Esophagus (tissue), 2 donors: Measurements from ENCODE around the gene CMTR1. TPM values are rescaled to one million over a fixed set of nuclear protein-coding genes. Genes with fewer than 3 reads are reported as not detected.
"Not testable (repeated sequence)": the region's sequence is repeated elsewhere in the genome, so short reads cannot be mapped to it uniquely, and the experiment has no call there.

Experiments
- H3K27ac ChIP-seq, 2 donors: one replicate each; pipeline ENCODE4 v1.5.1; 2013; ENCODE audit warnings: low read depth in 2 of 2, mild to moderate bottlenecking in 2 of 2, inconsistent platforms in 1 of 2, low read length in 1 of 2, moderate library complexity in 1 of 2
- H3K27me3 ChIP-seq, 2 donors: one replicate each; pipeline ENCODE4 v1.6.1; 2013; ENCODE audit warnings: low read length in 2 of 2, control low read depth in 1 of 2, mild to moderate bottlenecking in 1 of 2; ENCODE audit not compliant: insufficient read depth in 2 of 2, control insufficient read depth in 1 of 2
- H3K36me3 ChIP-seq, 2 donors: one replicate each; pipeline ENCODE4 v1.6.1; 2013; ENCODE audit warnings: low read length in 1 of 2; ENCODE audit not compliant: control insufficient read depth in 2 of 2, insufficient read depth in 2 of 2
- H3K4me1 ChIP-seq, 2 donors: one replicate each; pipeline ENCODE4 v1.6.1; 2013; ENCODE audit warnings: low read length in 1 of 2; ENCODE audit not compliant: control insufficient read depth in 2 of 2, insufficient read depth in 2 of 2
- H3K4me3 ChIP-seq, 2 donors: one replicate each; pipeline ENCODE4 v1.5.1; 2013; ENCODE audit warnings: low read length in 2 of 2, mild to moderate bottlenecking in 2 of 2, low read depth in 1 of 2, moderate library complexity in 1 of 2
- H3K9me3 ChIP-seq, 2 donors: one replicate each; pipeline ENCODE4 v1.6.1; 2013; ENCODE audit warnings: mild to moderate bottlenecking in 2 of 2, low read depth in 1 of 2, low read length in 1 of 2, moderate library complexity in 1 of 2; ENCODE audit not compliant: control insufficient read depth in 2 of 2, insufficient read depth in 1 of 2
- WGBS, 2 donors: extraction: QIAGEN DNeasy Blood & Tissue Kit; methylation state at CpG; one replicate each; pipeline ENCODE4 v1.1.7; 2013; 5-methylcytosine and 5-hydroxymethylcytosine counted together
- polyA plus RNA-seq, 2 donors: library from polyadenylated mRNA; stranded (reverse); fragments of 200-250 nt; gene quantifications; one replicate each; pipeline ENCODE4 v1.2.3, GENCODE V29; 2013
- donor health status: healthy with polysubstance abuse.
- donor health status: Bipolar disorder and iron deficiency.

CMTR1 gene
- polyA plus RNA-seq, 2 donors = 10.5 to 12.0 TPM

GRCh38 chr6:37496951-37497885, 64.2 kb downstream of the CMTR1 start:
- H3K9me3 ChIP-seq = no peaks in the 10 kb centered on the region
- no peak overlapping the region for H3K27ac ChIP-seq
- no peaks in the 10 kb centered on the region for H3K27me3 ChIP-seq
- H3K36me3 ChIP-seq = no peaks in the 10 kb centered on the region
- H3K4me1 ChIP-seq = peaks cover 0 to 7% of the 10 kb centered on the region in 2 donors
- no peak overlapping the region for H3K4me3 ChIP-seq
- WGBS, 2 donors = 88 to 91% methylated on average over 13 of the region's 13 CpGs

- H3K27me3 ChIP-seq = no peaks in the 10 kb centered on the region
- 1 to 2% methylated on average over 38 of the region's 38 CpGs for WGBS, 2 donors
- H3K36me3 ChIP-seq = no peaks in the 10 kb centered on the region
- H3K4me3 ChIP-seq = peak within 1 kb of the TSS; percentile 71 to 74
- no peaks in the 10 kb centered on the region for H3K9me3 ChIP-seq
- H3K27ac ChIP-seq = peak within 1 kb of the TSS in 1 of 2 donors; percentile 15
- H3K4me1 ChIP-seq = no peaks in the 10 kb centered on the region
Measured at GRCh38 chr6:37499433-37500293, 66.6 kb downstream of the CMTR1 start, which contains the start of gene CCDC167. Gene CCDC167, minus strand, starts transcription at chr6:37499893. Its CDS starts 30 bp downstream, at chr6:37499863.

- 70 to 72% methylated on average over 4 of the region's 4 CpGs for WGBS, 2 donors
- H3K36me3 ChIP-seq = no peaks in the 10 kb centered on the region
- no peak overlapping the region for H3K27ac ChIP-seq
- no peaks in the 10 kb centered on the region for H3K4me1 ChIP-seq
- no peaks in the 10 kb centered on the region for H3K27me3 ChIP-seq
- peak overlapping the region; percentile 71 to 74 for H3K4me3 ChIP-seq
- H3K9me3 ChIP-seq = no peaks in the 10 kb centered on the region
Measured at GRCh38 chr6:37500294-37500608, 67.2 kb downstream of the CMTR1 start.

- H3K9me3 ChIP-seq, H3K27ac ChIP-seq, H3K4me1 ChIP-seq, H3K27me3 ChIP-seq, H3K4me3 ChIP-seq, H3K36me3 ChIP-seq: not testable (repeated sequence)
- 96 to 100% methylated on average over 6 of the region's 6 CpGs for WGBS, 2 donors
Measured at GRCh38 chr6:37500904-37501303, 67.9 kb downstream of the CMTR1 start.

GRCh38 chr6:37501632-37502491, 68.8 kb downstream of the CMTR1 start:
- Histone ChIP-seq H3K27ac (peak overlapping the region; percentile 26 to 35), H3K36me3 (no peaks in the 10 kb centered on the region), H3K4me1 (no peaks in the 10 kb centered on the region), H3K27me3 (no peaks in the 10 kb centered on the region), H3K4me3 (no peak overlapping the region), H3K9me3 (no peaks in the 10 kb centered on the region)
- 75 to 77% methylated on average over 10 of the region's 10 CpGs for WGBS, 2 donors

GRCh38 chr6:37502703-37503291, 69.8 kb downstream of the CMTR1 start:
- Histone ChIP-seq H3K36me3 (no peaks in the 10 kb centered on the region), H3K4me3 (no peak overlapping the region), H3K4me1 (no peaks in the 10 kb centered on the region), H3K9me3 (no peaks in the 10 kb centered on the region), H3K27me3 (no peaks in the 10 kb centered on the region), H3K27ac (peak overlapping the region in 1 of 2 donors; percentile 35)
- 45 to 53% methylated on average over 7 of the region's 7 CpGs for WGBS, 2 donors

GRCh38 chr6:37503309-37503965, 70.4 kb downstream of the CMTR1 start:
- no peaks in the 10 kb centered on the region for H3K27me3 ChIP-seq
- no peaks in the 10 kb centered on the region for H3K4me1 ChIP-seq
- H3K4me3 ChIP-seq = no peak overlapping the region
- peak overlapping the region in 1 of 2 donors; percentile 27 for H3K27ac ChIP-seq
- no peaks in the 10 kb centered on the region for H3K36me3 ChIP-seq
- 64 to 68% methylated on average over 7 of the region's 7 CpGs for WGBS, 2 donors
- no peaks in the 10 kb centered on the region for H3K9me3 ChIP-seq

- H3K9me3 ChIP-seq = no peaks in the 10 kb centered on the region
- H3K4me1 ChIP-seq = no peaks in the 10 kb centered on the region
- no peak overlapping the region for H3K4me3 ChIP-seq
- 75 to 83% methylated on average over 2 of the region's 2 CpGs for WGBS, 2 donors
- no peaks in the 10 kb centered on the region for H3K36me3 ChIP-seq
- H3K27me3 ChIP-seq = no peaks in the 10 kb centered on the region
- no peak overlapping the region for H3K27ac ChIP-seq
Measured at GRCh38 chr6:37504024-37504423, 71.0 kb downstream of the CMTR1 start.
